Activated naive CD4-positive, alpha-beta T cell treated with Interleukin-2 at 50 U/mL for 16 hours (primary cell): ENCODE data around the gene C1GALT1.

Experiments used
- DNase-seq: peaks from one replicate; pipeline ENCODE4 v3.0.0-alpha.2; 2020

Gene C1GALT1

DNA sequence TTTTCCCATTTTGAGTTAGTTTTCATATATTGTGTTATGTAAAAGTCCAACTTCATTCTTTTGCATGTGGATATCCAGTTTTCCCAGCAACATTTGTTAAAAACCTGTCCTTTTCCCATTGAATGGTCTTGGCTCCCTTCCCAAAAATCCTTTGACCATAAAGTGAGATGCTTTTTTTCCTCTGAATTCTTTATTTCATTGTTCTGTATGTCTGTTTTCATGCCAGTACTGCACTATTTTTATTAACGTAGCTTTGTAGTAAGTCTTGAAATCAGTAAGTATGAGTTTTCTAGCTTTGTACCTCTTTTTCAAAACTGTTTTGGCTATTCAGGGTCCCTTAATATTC is 20.0 kb downstream of the C1GALT1 start:
- DNase-seq = no peak

DNA sequence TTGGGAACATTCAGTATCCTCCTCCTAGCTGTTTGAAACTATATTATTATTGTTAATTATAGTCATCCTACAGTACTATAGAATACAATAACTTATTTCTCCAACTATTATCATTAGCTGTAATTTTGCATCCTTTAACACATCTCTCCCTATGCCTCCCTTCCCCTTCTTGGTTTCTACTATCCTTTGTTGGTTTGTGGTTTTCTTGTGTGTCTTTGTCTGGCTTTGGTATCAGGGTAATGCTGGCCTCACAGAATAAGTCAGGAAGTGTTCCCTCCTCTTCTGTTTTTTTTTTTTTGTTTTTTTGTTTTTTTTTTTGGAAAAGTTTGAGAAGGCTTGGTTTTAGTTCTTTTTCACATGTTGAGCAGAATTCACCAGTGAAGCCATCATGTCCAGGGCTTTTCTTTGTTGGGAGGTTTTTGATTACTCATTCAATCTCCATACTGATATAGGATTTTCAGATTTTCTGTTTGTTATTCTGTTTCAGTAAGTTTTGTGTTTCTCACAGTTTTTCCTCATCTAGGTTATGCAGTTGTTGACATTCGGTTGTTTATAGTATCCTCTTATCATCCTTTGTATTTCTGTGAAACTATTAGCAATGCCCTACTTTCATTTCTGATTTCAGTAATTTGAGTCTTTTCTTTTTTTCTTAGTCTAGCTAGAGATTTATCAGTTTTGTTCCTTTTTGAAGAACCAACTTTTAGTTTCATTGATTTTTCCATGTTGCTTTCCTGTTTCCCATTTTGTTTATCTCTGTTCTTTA is 21.6 kb downstream of the C1GALT1 start:
- DNase-seq = no peak

DNA sequence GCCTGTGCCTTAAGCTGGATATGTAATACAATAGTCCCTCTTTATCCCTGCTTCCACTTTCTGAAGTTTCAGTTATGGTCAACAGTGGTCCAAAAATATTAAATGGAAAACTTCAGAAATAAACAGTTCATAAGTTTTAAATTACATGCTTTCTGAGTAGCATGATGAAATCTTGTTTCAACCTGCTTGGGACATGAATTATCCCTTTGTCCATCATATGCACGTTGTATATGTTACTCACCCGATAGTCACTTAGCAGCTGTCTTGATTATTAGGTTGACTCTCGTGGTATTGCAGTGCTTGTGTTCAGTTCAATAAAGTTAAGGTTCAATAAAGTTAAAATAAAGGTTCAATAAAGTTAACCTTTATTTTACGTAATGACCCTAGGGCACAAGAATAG is 25.5 kb downstream of the C1GALT1 start:
- DNase-seq = no peak

DNA sequence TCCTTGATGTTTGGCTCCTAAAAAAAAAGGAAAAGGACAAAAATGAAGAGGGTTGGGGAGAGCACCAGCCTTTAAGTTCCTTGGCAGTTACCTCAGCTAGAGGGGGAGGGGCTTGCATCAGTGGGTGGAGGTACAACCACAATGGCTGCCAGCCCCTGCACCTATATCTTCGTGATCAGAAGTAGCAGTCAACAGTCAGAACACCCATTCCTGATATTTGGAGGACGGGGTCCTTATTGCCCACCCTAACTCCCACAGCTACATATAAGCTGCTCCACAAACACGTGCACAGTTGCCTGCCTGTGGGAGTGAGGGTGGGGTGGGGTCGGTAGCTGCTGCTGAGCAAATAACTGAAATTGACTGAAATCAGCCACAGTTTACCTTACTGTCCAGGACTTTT is 26.2 kb downstream of the C1GALT1 start:
- no peak for DNase-seq

DNA sequence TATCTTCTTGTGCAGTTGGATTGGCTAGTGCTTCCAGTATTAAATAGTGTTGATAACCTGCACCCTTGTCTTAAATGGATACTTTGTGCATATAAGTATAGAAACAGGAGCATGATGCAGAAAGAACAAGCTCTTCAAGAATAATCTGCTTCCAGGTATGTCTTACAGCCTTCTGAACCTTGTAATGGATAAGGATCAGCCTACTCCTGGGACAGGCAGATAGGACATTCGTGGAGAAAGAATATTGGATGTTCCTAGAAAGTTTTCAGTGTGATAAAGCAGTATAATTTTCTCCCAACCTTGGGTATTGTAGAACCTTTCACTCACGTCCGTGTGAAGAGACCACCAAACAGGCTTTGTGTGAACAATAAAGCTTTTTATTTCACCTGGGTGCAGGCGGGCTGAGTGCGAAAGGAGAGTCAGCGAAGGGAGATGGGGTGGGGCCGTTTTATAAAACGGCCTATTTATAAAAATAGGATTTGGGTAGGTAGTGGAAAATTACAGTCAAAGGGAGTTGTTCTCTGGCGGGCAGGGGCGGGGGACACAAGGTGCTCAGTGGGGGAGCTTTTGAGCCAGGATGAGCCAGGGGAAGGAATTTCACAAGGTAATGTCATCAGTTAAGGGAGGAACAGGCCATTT is 27.2 kb downstream of the C1GALT1 start:
- no peak for DNase-seq

GRCh38 chr7:7210475-7211237 is 28.3 kb downstream of the C1GALT1 start:
- no peak for DNase-seq

DNA sequence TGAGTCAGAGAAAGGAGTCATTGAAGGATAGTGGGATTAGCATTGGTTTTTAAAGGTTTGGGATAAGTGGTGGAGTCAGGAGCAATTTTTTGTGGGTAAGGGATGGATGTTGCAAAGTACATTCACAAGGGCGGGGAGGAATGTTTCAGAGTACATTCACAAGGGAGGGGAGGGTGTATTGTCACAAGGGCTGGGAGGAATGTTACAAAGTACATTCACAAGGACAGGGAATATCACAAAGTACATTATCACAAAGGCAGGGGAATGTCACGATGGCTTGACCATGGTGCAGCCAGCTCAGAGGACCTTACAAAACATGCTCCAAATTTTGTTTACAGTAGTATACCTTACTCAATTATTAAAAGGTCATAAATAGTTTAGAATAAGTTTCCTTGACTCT is 30.3 kb downstream of the C1GALT1 start:
- DNase-seq = no peak

DNA sequence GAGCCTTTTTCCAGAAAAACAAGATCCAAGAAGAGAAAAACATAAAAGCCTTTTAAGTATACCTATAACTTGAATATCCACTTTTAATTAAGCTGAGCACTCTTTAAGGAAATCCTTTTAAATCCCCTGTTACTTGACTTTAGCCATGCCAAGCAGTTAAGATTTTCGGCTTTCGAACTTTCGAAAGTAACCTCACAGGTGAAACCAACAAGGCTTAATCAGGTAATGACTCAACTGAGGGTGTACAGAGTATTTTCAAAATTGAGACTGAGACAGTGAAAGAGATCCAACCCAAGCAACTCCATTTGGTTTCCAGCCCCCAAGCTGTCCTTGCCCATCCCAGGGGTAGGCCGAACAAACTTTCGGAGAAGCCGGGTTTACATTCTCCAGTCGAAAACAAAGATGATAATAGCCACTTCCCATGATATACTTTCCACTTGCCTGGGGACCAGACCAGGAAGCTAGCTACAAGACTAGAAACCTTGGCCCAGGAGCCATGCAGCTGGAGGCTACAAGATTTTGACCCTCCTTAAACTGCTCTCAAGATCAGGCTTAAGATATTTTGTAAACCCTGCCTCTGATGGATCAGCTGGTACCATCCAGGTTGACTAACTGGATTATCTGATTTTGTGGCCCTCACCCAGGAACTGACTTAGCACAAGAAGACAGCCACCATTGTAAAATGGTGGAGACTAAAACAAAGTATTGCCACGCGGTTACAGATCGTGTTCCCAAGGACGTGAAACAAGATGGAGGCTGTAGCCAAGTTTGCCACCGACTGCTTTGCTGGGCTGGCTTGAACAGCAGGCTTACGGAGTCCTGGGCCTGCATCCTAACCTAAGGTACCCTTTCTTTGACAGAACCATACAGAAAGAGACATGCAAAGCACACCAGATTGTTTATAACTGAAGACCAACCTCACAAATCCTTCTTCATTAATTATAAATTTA is 32.3 kb downstream of the C1GALT1 start:
- no peak for DNase-seq

DNA sequence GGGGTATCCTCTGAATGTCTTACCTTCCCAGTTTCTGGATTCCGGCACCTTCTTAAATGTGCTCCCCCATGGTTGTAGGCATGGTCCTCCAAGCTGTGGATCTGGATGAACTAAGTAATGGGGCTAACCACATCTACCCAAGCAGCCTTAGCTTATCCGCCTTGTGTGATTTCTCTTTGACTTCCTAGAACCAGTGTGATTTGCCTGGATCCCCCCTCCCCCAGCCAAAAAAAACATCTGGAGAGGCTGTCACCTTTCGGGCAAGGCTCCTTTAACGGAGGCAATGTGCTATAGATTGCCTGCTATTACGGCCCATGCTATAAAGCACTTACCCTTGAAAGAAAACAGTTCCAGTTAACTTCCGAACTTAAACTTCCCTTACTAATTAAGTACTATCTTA is 33.9 kb downstream of the C1GALT1 start:
- no peak for DNase-seq

DNA sequence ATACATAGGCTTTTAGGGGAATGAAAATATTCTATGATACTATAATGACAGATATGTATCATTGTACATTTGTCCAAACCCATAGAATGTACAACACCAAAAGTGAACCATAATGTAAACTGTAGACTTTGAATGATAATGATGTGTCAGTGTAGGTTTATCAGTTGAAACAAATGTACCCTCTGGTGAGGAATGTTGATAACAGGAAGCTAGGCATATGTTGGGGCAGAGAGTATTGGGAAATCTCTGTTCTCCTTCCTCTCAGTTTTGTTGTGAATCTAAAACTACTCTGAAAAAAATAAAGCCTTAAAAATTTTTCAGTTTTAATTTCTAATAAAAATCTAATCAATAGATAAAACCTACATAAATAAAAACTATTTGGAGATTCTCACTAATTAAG is 36.9 kb downstream of the C1GALT1 start:
- no peak for DNase-seq

DNA sequence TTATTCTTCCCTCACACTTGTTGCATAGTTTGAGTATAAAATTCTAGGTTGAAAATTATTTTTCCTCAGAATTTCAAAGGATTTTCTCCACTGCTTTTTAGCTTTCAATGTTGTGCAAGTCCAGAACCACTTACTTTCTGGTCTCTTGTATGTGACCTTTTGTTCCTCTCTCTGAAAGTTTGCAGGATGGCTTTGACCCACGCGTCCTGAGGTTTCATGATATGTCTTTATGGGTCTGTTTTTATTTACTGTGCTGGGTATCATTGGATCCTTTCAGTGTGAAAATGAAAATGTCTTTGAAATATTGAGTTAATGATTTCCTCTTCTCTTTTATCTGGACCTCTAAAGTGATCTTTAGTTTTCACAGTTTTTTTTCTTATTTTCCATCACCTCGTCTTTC is 38.5 kb downstream of the C1GALT1 start:
- DNase-seq = no peak

GRCh38 chr7:7221599-7222038 is 39.3 kb downstream of the C1GALT1 start:
- no peak for DNase-seq

- no peak for DNase-seq
Measured at GRCh38 chr7:7223250-7223649, 40.9 kb downstream of the C1GALT1 start.

- DNase-seq = no peak
Measured at GRCh38 chr7:7226407-7226806, 44.1 kb downstream of the C1GALT1 start.

GRCh38 chr7:7228472-7228871 is 46.1 kb downstream of the C1GALT1 start:
- DNase-seq = no peak

GRCh38 chr7:7228967-7229366 is 46.6 kb downstream of the C1GALT1 start:
- no peak for DNase-seq

DNA sequence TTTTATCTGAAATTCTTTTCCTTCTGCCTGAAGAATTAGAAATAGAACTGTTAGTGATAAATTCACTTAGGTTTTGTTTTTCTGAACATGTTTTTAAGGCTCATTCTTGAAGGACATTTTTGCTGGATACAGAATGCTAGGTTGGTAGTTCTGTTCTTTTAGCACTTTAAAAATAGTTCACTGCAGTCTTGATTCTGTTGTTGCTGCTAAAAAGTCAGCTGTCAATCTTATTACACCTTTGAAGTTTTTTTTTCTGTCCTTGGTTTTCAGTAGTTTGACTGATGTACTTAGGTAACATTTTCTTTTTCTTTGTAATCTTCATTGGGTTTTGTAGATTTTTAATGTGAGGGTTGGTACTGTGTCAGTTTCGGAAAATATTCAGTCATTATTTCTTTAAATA is 48.7 kb downstream of the C1GALT1 start:
- no peak for DNase-seq

DNA sequence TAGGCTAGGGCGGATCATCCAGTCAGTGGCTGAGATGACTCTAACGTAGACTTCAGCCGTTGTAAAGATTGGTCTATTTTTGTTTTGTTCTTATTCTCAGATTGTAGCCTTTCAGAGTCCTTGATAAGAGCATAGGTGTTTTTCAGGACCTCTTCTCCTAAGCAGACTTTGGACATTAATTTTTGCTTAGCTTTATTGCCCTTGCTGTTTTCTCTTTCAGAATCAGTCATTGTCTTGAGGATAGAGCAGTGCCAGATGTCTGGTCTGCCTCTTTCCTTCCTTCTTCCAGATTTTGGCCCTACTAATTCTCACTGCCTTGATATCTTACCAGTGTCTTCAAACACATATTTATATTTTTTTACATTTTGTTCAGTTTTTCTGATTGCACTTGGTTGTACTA is 49.5 kb downstream of the C1GALT1 start:
- no peak for DNase-seq

DNA sequence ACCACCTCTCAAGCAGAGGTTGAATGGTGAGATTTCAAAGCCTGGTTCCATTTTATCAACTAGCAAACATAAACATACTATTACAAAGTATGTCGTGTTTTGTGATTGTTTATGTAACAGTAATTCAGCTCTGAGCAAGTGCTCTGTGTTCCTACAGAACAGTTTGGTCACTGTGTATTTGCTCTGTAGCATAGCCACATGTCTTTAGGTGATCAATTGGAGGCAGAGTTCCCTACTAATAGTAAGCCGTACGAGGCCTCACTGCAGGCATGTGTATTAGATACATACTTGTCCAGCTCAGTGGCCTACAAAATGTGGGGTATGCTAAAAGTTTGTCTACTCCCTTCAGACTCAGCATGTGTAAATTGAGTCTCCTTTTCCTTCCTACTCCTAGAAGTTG is 53.0 kb downstream of the C1GALT1 start:
- DNase-seq = no peak

GRCh38 chr7:7236041-7236440 is 53.7 kb downstream of the C1GALT1 start:
- no peak for DNase-seq

GRCh38 chr7:7237201-7237977 is 55.0 kb downstream of the C1GALT1 start:
- no peak for DNase-seq

- DNase-seq = no peak
Measured at GRCh38 chr7:7237978-7238267, 55.6 kb downstream of the C1GALT1 start.
